Lower lobe of right lung (tissue), 2 donors: ENCODE data around the gene MIR17HG. TPM values are rescaled to one million over a fixed set of nuclear protein-coding genes. Genes with fewer than 3 reads are reported as not detected.

Experiments used
- ATAC-seq, 2 donors: fragments of 200-7000 bp; cut with Tn5 transposase; one replicate each; pipeline ENCODE4 v1.9.1; 2020 to 2022; ENCODE audit warnings: mild to moderate bottlenecking in 2 of 2, moderate library complexity in 2 of 2
- DNase-seq: peaks from one replicate; pipeline ENCODE4 v3.0.0-alpha.2; 2020
- H3K27ac ChIP-seq: fragments of 200-600 bp; one replicate; pipeline ENCODE4 v1.8.0; 2022
- H3K27me3 ChIP-seq: fragments of 200-600 bp; one replicate; pipeline ENCODE4 v1.8.0; 2022; ENCODE audit warnings: low read depth
- H3K36me3 ChIP-seq: fragments of 200-600 bp; one replicate; pipeline ENCODE4 v1.8.0; 2022; ENCODE audit warnings: mild to moderate bottlenecking
- H3K4me1 ChIP-seq: fragments of 200-600 bp; one replicate; pipeline ENCODE4 v1.8.0; 2022
- H3K4me3 ChIP-seq: fragments of 200-600 bp; one replicate; pipeline ENCODE4 v1.8.0; 2022; ENCODE audit warnings: mild to moderate bottlenecking
- H3K9me3 ChIP-seq: fragments of 200-600 bp; one replicate; pipeline ENCODE4 v1.8.0; 2022
- intact Hi-C: fragments of 100-400 bp; cut with DNase I; formaldehyde crosslinking; loops from one replicate; pipeline ENCODE4 v1.11.0; 2022
- total RNA-seq: library from RNA; stranded (reverse); fragmentation: NEBNext Ultra II Directional; extraction: Animal tissue kit (Norgen Biotek cat#: 25700); gene quantifications from one replicate; pipeline ENCODE4 v1.2.1, GENCODE V29; 2021
- TF ChIP-seq, protein P1 (sequence below): fragments of 200-600 bp; IDR thresholded peaks from one replicate; pipeline ENCODE4 v1.8.0; 2022; ENCODE audit warnings: antibody characterized with exemption, mild to moderate bottlenecking
- donor health status: DM: no; HTN: yes; CAD: no; lungs with severe emphysema.

The MIR17HG gene
- total RNA-seq, 1 donor from 2014 or later: 6.1 TPM

DNA sequence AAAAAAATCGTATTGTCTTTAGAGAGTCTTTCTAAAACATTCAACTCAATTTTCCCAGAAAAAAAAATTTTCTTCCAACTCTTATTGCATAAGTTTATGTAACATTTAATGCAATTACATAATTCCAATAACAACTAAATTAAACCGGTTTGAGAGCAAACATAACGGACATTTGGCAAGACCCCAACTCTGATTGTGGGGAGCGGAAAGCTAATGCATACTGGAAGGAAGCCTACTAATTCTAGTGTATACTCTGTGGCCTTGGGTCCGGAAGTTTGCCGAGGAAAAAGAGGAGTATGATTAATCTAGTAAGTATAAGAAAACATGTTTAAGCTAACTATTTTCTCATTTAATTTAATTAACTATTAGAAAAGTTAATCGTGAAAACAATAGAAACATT is 21.3 kb upstream of the MIR17HG start:
- intact Hi-C loops: no loop called here
- H3K4me3 ChIP-seq: no peak overlapping the region
- H3K36me3 ChIP-seq: no peaks in the 10 kb centered on the region
- no peak overlapping the region for H3K27ac ChIP-seq
- ATAC-seq: no peak
- DNase-seq: no peak
- TF ChIP-seq, protein P1, sequence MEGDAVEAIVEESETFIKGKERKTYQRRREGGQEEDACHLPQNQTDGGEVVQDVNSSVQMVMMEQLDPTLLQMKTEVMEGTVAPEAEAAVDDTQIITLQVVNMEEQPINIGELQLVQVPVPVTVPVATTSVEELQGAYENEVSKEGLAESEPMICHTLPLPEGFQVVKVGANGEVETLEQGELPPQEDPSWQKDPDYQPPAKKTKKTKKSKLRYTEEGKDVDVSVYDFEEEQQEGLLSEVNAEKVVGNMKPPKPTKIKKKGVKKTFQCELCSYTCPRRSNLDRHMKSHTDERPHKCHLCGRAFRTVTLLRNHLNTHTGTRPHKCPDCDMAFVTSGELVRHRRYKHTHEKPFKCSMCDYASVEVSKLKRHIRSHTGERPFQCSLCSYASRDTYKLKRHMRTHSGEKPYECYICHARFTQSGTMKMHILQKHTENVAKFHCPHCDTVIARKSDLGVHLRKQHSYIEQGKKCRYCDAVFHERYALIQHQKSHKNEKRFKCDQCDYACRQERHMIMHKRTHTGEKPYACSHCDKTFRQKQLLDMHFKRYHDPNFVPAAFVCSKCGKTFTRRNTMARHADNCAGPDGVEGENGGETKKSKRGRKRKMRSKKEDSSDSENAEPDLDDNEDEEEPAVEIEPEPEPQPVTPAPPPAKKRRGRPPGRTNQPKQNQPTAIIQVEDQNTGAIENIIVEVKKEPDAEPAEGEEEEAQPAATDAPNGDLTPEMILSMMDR: no peak
- no peaks in the 10 kb centered on the region for H3K4me1 ChIP-seq
- no peaks in the 10 kb centered on the region for H3K27me3 ChIP-seq
- H3K9me3 ChIP-seq: no peaks in the 10 kb centered on the region

DNA sequence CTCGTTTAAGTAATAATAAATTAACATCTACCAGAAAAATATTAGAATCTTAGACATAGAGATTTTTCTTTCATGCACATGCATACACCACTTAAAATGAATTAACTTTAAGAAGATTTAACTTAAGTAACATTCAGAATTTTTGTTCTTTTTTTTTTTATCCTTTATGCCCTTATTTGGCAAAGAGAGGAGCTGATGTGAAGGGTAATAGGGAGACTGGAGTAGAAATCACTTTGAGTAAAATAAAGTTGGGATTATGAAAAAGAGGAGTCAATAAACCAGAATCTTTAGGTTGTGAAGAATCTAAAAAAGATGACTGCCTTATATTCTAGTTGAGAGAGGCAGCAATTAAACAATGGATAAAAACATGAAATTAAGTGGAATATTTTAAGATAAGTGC is 18.8 kb upstream of the MIR17HG start:
- H3K4me1 ChIP-seq: no peaks in the 10 kb centered on the region
- H3K36me3 ChIP-seq: no peaks in the 10 kb centered on the region
- H3K27ac ChIP-seq: no peak overlapping the region
- intact Hi-C loops: no loop called here
- TF ChIP-seq, protein P1: no peak
- no peaks in the 10 kb centered on the region for H3K27me3 ChIP-seq
- no peaks in the 10 kb centered on the region for H3K9me3 ChIP-seq
- H3K4me3 ChIP-seq: no peak overlapping the region
- ATAC-seq: no peak
- no peak for DNase-seq

DNA sequence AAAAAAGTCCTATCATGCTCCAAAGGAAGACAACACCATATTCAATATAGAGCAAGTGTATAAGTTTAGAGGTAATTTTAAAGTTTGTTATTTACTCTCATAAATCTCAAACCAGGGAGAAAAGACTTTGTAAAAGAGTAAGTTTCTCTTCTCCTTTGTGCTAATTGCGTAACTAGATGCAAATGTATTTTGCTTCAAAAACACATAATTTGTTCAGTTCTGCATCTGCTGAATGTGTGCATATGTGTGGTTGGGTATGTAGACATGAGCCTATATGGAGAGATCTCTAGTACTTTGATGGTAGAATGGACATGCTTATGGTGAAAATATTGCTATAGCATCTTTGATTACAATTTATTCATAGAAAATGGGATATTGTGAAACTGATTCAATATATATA is 17.8 kb upstream of the MIR17HG start:
- no peaks in the 10 kb centered on the region for H3K4me1 ChIP-seq
- TF ChIP-seq, protein P1: no peak
- ATAC-seq: no peak
- DNase-seq: no peak
- no peaks in the 10 kb centered on the region for H3K27me3 ChIP-seq
- H3K27ac ChIP-seq: no peak overlapping the region
- no peaks in the 10 kb centered on the region for H3K9me3 ChIP-seq
- intact Hi-C loops: no loop called here
- no peaks in the 10 kb centered on the region for H3K36me3 ChIP-seq
- no peak overlapping the region for H3K4me3 ChIP-seq

DNA sequence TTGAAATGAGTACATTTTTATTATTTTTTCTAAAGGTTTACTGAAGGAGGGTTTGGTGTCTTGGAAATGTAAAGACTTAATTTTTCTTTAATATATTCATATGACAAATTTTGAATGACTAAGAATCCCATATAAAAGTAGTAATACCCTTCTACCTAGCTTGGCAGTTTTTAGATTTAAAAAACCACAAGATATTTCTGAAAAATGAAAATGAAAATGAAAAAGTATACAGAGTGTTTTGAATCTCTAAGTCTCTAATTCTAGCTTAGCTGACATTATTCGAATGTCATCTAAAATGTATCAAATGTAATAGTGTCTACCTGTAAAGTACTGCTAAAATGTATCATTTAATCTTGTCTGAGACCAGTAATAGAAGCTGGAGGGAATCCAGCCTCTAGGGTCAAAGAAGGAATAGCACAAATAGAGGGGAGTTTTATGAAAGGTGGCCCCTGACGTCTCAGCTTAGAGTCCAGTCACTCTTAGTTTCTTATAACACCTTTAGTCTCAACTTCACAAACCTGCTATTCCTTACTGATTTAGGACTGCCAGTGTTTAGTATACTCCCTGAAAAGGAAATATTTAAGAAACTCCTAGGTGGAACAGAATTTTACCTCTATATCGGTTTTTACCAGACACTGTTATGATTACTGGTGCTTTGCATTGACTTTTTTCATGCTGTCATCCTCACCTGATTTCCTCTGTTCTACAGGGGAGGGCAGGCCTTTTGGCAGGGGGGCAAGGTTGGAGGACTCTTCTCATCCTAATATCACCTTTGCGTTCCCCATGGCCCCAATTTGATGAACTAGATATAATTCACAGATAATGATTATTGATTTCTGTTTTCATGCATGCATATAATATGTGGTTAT is 16.2 kb upstream of the MIR17HG start:
- no peaks in the 10 kb centered on the region for H3K27me3 ChIP-seq
- no peaks in the 10 kb centered on the region for H3K4me1 ChIP-seq
- no peak overlapping the region for H3K4me3 ChIP-seq
- ATAC-seq (no peak), DNase-seq (no peak)
- intact Hi-C loops: no loop called here
- TF ChIP-seq, protein P1: no peak
- no peaks in the 10 kb centered on the region for H3K36me3 ChIP-seq
- H3K27ac ChIP-seq: no peak overlapping the region
- H3K9me3 ChIP-seq: no peaks in the 10 kb centered on the region

DNA sequence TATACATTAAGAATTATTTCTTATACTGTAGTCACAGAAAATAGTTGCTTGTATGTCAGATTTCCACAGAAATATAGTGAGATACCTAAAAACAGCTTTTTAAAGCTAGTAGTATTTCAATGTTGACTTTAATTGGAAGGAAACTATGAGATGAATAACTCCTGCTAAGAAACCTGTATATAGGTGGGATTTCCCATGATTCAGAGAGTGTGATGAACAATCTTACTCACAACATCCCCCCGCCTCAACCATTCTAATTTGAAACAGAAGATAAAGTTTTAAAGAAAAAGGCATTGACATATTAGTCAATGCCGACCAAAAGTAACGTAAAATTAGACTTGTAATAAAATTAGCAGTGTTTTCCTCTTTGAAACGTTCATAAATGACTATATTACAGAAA is 1.4 kb upstream of the MIR17HG start:
- ATAC-seq (no peak), DNase-seq (no peak)
- Histone ChIP-seq H3K27ac (no peak overlapping the region), H3K4me3 (no peak overlapping the region), H3K36me3 (peaks cover 12% of the 10 kb centered on the region), H3K4me1 (peaks cover 28% of the 10 kb centered on the region), H3K9me3 (no peaks in the 10 kb centered on the region), H3K27me3 (no peaks in the 10 kb centered on the region)
- TF ChIP-seq, protein P1: no peak
- intact Hi-C loops: no loop called here
